Stimulated activated CD4-positive, alpha-beta T cell treated with anti-CD3 and anti-CD28 coated beads, Interleukin-12 subunit alpha, Interleukin-12 subunit beta, amount 100 ng/mL, for 4 hours (primary cell): ENCODE measurements around the gene NEK3.
"Not testable (repeated sequence)": the region's sequence is repeated elsewhere in the genome, so short reads cannot be mapped to it uniquely, and the experiment has no call there.

ENCODE experiments used
- DNase-seq: peaks from one replicate; pipeline ENCODE4 v3.0.0-alpha.2; 2020

NEK3 gene

DNA sequence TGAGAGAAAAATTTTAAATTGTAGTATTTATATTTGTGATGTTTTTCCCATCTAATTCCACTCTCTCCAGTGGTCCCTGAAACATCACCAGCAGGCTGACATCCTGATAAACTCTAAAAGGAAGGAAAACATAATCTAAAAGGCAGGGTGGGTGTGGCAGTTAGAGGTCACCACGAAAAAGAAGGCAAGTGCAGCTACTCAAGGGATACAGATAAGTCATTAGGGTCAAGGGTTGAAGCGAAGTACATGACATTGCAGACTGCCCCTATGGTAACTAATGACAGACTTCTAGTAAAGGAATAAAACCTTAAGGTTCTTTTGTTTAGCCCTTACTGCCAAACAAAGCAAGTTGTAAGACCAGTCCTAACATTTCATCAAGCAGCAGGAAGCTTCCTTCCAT is 6.0 kb upstream of the NEK3 start:
- no peak for DNase-seq

- no peak for DNase-seq
Measured at GRCh38 chr13:52164989-52165388, 5.6 kb upstream of the NEK3 start.

DNA sequence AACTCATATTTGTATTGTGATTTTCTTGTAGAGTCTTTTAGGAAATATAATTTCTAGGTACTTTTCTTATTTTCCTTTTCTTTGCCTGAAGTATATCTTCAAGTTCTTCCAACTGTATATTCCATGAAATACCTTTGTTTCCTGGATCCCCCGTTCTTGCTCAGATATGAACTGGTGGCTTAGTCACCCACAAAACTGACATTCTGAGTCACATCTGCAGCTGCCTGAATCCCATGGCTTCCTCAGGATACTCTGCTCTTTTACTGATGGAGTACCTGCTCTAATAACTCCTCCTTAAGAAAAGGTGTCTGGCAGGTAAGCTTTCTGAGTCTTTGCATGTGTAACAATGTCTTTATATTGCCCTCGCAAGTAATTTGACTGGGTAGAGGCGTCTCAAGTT is 4.5 kb upstream of the NEK3 start:
- DNase-seq = not testable (repeated sequence)

DNA sequence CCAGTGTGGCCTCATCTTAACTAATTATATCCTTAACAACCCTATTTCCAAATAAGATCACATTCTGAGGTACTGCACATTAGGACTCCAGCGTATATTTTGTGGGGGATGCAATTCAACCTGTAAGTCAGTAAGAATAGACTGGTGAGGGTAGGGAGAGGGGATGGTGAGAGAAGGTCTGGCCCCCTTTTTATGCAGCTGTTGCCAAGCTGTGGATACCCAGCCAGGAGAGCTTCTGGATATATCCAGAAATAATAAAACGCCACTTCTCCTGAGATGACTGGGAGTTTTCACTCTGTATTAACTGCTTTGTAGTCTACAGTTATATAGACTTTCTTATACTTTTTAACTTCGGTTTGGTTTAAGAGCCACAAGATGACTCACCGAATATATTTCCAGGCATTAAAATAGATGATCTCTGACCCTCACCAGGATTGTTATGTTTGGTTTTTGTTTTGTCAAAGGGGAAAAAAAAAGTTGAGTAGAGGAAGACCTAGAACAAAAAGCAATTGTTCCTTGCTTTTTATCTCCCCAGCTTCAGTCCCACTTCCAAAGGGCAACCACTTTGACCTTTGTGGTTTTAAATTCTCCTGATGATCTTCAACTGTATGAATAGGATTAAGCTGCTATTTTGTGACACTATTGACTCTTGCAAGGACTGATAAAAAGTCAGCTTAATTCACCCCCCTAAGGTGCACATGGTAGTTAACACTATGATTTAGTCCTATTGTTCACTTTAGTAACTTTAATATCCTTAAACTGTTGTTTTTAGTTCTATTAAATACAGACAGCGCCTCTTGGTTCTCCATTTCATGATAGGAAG is 3.1 kb upstream of the NEK3 start:
- no peak for DNase-seq

- DNase-seq = no peak
Measured at GRCh38 chr13:52161181-52161646, 1.8 kb upstream of the NEK3 start.

DNA sequence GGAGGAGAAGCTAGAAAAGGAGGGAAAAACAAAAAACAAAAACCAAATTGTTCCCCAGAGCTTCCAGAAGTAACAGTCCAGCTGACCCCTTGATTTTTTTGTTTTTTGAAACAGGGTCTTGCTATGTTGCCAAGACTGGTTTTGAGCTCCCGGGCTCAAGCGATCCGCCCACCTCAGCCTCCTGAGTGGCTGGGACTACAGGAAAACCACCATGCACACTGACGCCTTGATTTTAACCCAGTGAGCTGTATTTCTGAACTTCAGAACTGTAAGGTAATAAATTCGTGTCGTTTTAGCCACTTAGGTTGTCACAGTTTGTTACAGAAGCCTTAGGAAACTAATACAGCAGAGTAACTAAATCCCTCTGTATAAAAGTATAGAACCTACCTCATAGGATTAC is 1.1 kb upstream of the NEK3 start:
- no peak for DNase-seq

GRCh38 chr13:52160053-52160452 is 656 bp upstream of the NEK3 start:
- DNase-seq = no peak

- no peak for DNase-seq
Measured at GRCh38 chr13:52158629-52159158, 703 bp downstream of the NEK3 start.

DNA sequence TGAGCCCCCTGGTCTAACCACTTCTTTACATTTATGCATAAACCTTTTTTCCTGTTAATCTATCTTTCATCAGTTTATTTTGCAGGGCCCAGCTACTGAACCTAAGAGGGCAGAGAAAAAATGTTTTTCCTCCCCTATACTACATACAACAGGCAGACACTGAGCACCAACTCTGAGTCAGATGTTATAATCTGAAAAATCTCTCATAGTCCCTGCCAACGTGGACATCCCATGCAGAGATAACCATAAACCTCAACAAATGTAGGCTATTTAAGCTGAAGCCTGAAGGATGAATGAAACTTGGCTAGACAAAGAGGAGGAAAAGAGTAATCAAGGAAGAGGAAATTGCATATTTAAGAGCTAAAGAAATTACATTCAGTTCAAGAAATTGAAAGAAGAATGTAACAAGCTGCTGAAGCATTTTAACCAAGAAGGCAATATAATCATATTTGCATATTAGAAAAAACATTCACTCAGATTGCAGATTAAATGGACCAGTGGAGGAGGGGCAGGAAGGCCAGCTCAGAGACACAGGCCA is 2.6 kb downstream of the NEK3 start:
- DNase-seq = no peak

GRCh38 chr13:52155177-52155576 is 4.2 kb downstream of the NEK3 start:
- DNase-seq = no peak

DNA sequence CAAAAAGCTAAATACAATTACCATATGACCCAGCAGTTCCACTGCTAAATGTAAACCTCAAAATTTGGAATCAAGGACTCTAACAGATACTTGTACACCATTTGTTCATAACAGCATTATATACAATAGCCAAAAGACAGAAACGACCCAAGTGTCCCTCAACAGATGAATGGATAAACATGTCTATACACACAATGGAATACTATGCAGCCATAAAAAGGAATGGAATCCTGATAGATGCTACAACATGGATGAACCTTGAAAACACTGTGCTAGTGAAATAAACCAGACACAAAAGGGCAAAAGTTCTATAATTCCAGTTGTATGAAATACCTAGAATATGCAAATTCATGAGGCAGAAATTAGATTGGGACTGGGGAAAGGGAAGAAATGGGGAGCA is 12.2 kb downstream of the NEK3 start:
- no peak for DNase-seq

GRCh38 chr13:52141299-52141698 is 18.1 kb downstream of the NEK3 start:
- DNase-seq = no peak

- no peak for DNase-seq
Measured at GRCh38 chr13:52137489-52137888, 21.9 kb downstream of the NEK3 start.

GRCh38 chr13:52136763-52137162 is 22.6 kb downstream of the NEK3 start:
- no peak for DNase-seq

DNA sequence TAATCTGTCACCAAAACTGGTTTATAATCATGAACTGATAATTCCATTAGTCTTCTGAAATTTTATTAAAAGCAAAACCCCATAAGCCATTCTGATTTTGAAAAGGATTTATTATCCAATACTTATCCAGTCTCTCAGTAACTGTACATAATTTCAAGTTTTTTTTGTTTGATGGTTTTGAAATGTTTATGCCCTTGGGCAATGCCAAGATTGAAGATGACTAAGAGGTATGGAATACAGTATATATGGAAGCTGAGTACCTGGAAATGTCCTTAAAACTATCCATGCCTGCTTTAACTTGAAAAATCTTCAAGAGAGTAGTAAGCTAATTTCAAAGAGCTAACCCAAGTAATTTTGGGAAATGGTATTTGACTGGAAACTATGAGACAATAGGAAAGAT is 28.8 kb downstream of the NEK3 start:
- no peak for DNase-seq

GRCh38 chr13:52128714-52129700 is 30.4 kb downstream of the NEK3 start, which contains the start of gene NEK5:
NEK5 (minus strand) TSS chr13:52129073; CDS start chr13:52127482, 1,591 bp downstream.
- DNase-seq = peak; percentile 52

DNA sequence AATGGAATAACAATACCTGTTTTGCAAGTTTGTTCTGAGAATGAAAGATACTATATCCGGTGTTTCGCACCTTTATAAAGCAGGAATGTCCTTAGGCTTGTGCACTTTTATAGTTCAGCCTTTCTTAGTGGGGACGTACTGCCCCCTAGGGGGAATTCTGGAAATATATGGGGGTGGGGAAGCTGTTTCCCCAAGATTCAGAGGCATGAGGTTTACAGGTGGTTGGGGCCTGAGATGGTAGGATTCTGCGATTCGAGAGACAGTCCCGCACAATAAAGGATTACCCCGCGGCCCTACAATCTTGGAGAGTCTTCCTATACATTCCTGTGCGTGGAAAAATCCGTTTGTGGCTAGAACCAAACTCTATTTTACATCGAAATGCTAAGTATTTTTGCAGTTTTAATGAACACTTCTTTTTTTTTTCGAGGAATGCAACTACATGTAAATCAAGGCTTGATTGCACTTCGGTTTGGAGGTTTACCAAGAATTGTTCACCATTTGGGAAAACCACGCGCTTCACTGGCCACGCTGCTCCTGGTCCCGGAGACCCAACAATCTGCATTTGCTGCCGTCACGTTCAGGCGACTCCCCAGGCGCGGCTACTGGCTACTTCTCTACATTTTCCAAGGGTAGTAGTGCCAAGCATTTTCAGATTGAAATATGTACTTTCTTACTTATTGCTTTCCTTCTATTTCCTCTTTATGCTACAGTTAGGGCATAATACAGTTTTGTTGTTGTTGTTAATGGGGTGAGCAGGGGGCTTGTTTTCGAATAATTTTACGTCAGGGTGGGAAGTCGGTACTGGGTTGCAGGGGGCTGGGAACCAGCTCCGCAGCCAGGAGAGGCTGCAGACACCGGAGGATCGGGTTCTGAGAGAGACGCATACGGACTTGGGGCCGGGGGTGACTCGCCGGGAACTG is 31.4 kb downstream of the NEK3 start:
- peak; percentile 30 for DNase-seq

DNA sequence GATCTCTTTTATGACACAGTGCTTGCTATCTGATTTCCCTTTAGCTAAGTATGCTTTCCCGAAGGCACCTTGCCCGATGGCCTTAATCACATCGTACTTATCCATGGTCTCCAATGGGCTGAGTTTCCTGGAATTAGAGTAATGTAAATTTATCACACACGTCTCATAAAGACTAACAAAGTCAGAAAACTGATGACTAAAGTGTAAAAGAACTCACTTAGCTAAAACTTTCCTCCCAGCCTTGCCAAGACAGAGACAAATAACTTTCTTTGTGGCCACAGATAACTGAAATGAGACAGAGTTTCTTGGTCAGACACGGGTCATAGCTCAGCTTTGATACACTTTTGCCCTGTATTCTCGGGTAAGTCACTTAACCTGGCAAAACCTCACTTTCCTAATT is 32.0 kb downstream of the NEK3 start:
- DNase-seq = no peak

DNA sequence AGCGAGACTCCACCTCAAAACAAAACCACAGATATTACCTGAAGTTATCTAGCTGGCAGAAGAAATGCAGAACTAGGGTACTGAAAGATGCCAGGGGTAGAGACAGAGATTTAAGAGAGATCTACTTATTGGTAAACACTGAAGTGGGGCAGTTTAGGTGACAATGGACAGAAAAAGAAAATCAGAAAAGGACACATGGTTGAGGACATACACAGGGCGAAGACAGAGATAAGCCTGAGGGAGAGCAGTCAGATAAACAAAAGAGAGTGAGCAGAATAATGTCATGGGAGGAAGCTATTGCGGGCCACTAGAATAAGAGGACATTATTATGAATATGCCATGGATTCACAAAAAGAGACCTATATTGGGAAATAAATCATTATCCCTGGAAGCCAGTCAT is 33.9 kb downstream of the NEK3 start:
- DNase-seq = no peak

DNA sequence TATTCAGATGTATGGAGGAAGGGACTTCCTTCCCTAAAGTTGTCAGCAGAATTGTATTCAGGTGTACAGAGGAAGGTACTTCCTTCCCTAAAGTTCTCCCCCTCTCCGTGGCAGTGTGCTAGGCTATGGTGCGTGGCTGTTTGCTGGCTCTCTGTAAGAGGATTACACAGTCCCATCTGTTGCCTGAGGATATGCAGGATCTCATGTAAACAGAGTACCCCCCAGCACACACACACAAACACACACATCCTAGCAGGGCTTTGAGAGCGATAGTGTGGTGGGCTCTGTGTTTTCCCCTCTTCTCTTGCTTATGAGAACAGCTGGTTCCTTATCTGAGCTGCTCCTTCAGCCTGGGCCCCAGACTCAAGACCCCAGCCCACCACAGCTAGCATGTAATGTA is 40.8 kb downstream of the NEK3 start:
- no peak for DNase-seq

DNA sequence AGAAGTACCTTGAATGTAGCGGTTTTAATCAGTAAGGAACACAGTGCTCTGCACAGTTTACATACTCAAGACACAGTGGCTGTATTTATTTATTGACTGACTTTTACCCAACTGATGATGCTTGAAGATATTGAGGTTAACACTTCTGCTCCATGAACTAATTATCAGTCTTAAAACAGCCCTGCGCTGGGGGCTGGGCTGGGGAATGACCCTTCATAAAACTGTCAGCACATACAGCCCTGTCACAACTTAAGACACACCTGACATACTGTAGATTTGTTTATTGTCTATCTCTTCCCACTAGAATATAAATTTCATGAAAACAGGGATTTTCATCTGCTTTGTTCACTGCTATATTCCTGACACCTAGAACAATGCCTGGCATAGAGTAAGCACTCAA is 41.3 kb downstream of the NEK3 start:
- DNase-seq = no peak

DNA sequence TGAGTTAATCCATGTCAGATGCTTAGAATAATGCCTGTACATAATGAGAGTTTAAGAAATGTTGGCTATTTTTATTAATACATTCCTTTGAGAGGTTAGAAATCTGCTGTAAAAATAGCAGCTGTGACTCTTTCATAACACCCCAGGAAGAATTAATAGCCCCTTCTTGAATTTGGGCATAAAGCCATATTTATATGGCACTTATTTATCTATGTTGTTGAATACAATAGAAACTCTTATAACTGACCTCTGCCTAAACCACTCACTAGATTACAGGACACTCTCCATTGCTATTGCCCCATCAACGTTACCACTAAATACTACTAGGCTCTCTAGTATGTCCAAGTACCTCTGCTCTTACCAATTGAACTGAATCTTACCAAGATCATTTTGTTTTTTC is 46.8 kb downstream of the NEK3 start:
- no peak for DNase-seq
